ENCODE measurements around the gene ARVCF.
A peak's percentile ranks its signal among the peaks of the same experiment; 100 is the strongest.

ARVCF gene

DNA sequence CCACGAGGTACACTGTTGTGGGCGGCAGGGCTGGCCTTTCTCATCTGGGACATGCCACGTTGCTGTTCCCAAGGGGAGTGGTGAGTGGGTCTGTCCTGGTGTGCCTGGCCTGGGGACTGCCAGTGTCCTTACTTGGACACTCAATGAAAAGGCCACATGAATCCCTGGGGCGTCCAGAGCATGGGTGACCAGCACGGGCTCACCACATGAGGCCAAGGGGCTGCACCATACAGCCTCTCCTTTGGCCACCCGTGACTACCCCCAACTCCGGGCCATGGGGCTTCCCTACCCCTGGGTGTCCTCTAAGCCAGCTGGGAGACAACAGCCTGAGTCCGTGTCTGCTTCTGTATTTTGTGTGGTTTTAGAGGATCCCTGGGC, 54.8 kb downstream of the ARVCF start:
- Histone ChIP-seq H3K27ac (replicated peaks) (no peak overlapping the region), H3K4me3 (replicated peaks; ENCODE audit: insufficient read depth, low read length) (no peak overlapping the region), H3K27me3 (ENCODE audit: insufficient read depth, poor library complexity, severe bottlenecking) (no peaks in the 10 kb centered on the region)
- TF ChIP-seq, protein P1, sequence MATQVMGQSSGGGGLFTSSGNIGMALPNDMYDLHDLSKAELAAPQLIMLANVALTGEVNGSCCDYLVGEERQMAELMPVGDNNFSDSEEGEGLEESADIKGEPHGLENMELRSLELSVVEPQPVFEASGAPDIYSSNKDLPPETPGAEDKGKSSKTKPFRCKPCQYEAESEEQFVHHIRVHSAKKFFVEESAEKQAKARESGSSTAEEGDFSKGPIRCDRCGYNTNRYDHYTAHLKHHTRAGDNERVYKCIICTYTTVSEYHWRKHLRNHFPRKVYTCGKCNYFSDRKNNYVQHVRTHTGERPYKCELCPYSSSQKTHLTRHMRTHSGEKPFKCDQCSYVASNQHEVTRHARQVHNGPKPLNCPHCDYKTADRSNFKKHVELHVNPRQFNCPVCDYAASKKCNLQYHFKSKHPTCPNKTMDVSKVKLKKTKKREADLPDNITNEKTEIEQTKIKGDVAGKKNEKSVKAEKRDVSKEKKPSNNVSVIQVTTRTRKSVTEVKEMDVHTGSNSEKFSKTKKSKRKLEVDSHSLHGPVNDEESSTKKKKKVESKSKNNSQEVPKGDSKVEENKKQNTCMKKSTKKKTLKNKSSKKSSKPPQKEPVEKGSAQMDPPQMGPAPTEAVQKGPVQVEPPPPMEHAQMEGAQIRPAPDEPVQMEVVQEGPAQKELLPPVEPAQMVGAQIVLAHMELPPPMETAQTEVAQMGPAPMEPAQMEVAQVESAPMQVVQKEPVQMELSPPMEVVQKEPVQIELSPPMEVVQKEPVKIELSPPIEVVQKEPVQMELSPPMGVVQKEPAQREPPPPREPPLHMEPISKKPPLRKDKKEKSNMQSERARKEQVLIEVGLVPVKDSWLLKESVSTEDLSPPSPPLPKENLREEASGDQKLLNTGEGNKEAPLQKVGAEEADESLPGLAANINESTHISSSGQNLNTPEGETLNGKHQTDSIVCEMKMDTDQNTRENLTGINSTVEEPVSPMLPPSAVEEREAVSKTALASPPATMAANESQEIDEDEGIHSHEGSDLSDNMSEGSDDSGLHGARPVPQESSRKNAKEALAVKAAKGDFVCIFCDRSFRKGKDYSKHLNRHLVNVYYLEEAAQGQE (IDR thresholded peaks at IDR 0.05; ENCODE audit: insufficient replicate concordance, low read depth) = no peak
- peak; percentile 32; the same call in 1 of the 2 replicates for TF ChIP-seq POLR2AphosphoS5 (IDR thresholded peaks at IDR 0.05; ENCODE audit: low read depth)
- no peak for DNase-seq (ENCODE audit: low read depth in 1 of 2, low spot score in 1 of 2)

GRCh38 chr22:19961201-19961580, 55.4 kb downstream of the ARVCF start:
- no peak overlapping the region for H3K4me3 ChIP-seq (replicated peaks; ENCODE audit: insufficient read depth, low read length)
- no peaks in the 10 kb centered on the region for H3K27me3 ChIP-seq (ENCODE audit: insufficient read depth, poor library complexity, severe bottlenecking)
- no peak for DNase-seq (ENCODE audit: low read depth in 1 of 2, low spot score in 1 of 2)
- TF ChIP-seq CTCF (IDR thresholded peaks at IDR 0.05; ENCODE audit: insufficient read depth, low read length) = no peak
- TF ChIP-seq GABPA (IDR thresholded peaks at IDR 0.05; ENCODE audit: low read depth) = no peak
- no peak for TF ChIP-seq SPI1 (IDR thresholded peaks at IDR 0.05; ENCODE audit: borderline replicate concordance, low read depth)
- no peak for TF ChIP-seq POLR2AphosphoS5 (IDR thresholded peaks at IDR 0.05; ENCODE audit: low read depth)
- TF ChIP-seq, protein P1 (IDR thresholded peaks at IDR 0.05; ENCODE audit: insufficient replicate concordance, low read depth) = no peak
- H3K27ac ChIP-seq (replicated peaks) = no peak overlapping the region

DNA sequence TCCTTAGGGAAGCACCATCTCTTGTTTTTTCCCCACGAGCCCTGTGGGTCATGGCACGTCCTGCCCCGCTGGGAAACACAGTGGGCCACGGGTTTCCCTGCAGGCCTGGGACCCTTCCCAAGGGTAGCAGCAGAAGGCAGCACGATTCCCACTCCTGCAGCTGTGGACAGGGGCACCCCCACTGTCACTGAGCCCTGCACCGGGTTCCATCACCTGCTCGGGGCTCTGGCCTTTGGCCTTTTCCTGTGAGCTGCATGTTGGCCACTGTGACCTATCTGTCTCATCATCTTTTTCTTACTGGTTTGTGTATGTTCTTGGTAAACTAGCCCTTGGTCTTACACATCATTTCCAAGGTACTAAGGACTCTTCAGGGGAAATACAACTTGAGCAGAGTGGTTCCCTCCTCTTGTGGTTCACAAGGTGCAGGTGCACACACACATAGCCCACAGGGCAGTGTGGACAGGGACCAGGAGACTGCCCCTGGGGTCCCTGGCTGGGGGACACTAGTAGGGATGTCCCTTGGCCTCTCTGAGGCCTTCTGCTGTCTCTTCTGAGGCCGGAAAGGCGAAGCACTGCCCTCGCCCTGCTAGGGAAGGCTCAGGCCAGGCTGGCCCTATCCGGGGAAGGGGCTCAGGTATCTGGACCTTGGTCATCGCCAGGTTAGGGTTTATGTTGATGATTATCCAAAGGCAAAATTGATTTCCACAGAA, 56.0 kb downstream of the ARVCF start:
- no peak overlapping the region for H3K4me3 ChIP-seq (replicated peaks; ENCODE audit: insufficient read depth, low read length)
- no peak for TF ChIP-seq GABPA (IDR thresholded peaks at IDR 0.05; ENCODE audit: low read depth)
- TF ChIP-seq, protein P1 (IDR thresholded peaks at IDR 0.05; ENCODE audit: insufficient replicate concordance, low read depth) = no peak
- no peak for TF ChIP-seq CTCF (IDR thresholded peaks at IDR 0.05; ENCODE audit: insufficient read depth, low read length)
- no peak for TF ChIP-seq SPI1 (IDR thresholded peaks at IDR 0.05; ENCODE audit: borderline replicate concordance, low read depth)
- no peak; the same call in 1 of the 2 replicates for TF ChIP-seq POLR2AphosphoS5 (IDR thresholded peaks at IDR 0.05; ENCODE audit: low read depth)
- no peak overlapping the region for H3K27ac ChIP-seq (replicated peaks)
- no peak for DNase-seq (ENCODE audit: low read depth in 1 of 2, low spot score in 1 of 2)
- no peaks in the 10 kb centered on the region for H3K27me3 ChIP-seq (ENCODE audit: insufficient read depth, poor library complexity, severe bottlenecking)

Data from HL-60 (cell line).